Natural killer cell (primary cell): ENCODE results near the gene BMERB1. TPM values are rescaled to one million over a fixed set of nuclear protein-coding genes. Genes with fewer than 3 reads are reported as not detected.

Source experiments
- ATAC-seq, 3 donors: fragments of 150-1000 bp in 2 of 3; fragments of 200-7000 bp in 1 of 3; cut with Tn5 transposase; 1 replicate in 1 of 3; 2 replicates in 2 of 3; pipeline ENCODE4 v1.10.0; 2021; ENCODE audit warnings: mild to moderate bottlenecking in 2 of 3, moderate library complexity in 2 of 3
- DNase-seq, 2 donors: peaks; one replicate each; pipeline versions ENCODE4 v3.0.0 to v3.0.0-alpha.2; 2013 to 2021; ENCODE audit warnings: mixed read lengths in 1 of 2
- H3K27ac ChIP-seq: one replicate; pipeline ENCODE4 v1.5.1; 2013; ENCODE audit warnings: mild to moderate bottlenecking, low read length
- H3K27me3 ChIP-seq: one replicate; pipeline ENCODE4 v1.6.1; 2013; ENCODE audit warnings: low read length; ENCODE audit not compliant: control insufficient read depth, insufficient read depth
- H3K36me3 ChIP-seq: one replicate; pipeline ENCODE4 v1.6.1; 2013; ENCODE audit warnings: low read length; ENCODE audit not compliant: control insufficient read depth, insufficient read depth
- H3K4me1 ChIP-seq: one replicate; pipeline ENCODE4 v1.6.1; 2013; ENCODE audit warnings: low read length; ENCODE audit not compliant: control insufficient read depth, insufficient read depth
- H3K4me3 ChIP-seq: one replicate; pipeline ENCODE4 v1.5.1; 2013; ENCODE audit warnings: low read length
- H3K9me3 ChIP-seq: one replicate; pipeline ENCODE4 v1.6.1; 2013; ENCODE audit warnings: low read length; ENCODE audit not compliant: control insufficient read depth, insufficient read depth
- H3K27ac Mint-ChIP-seq, 2 donors: one replicate each; pipeline ENCODE4 v1.8.0; 2022; ENCODE audit warnings: mild to moderate bottlenecking in 2 of 2, mixed read lengths in 2 of 2, moderate library complexity in 1 of 2
- H3K27me3 Mint-ChIP-seq, 2 donors: one replicate each; pipeline ENCODE4 v1.8.0; 2022; ENCODE audit warnings: low read depth in 2 of 2, mixed read lengths in 2 of 2
- H3K36me3 Mint-ChIP-seq: one replicate; pipeline ENCODE4 v1.8.0; 2022; ENCODE audit warnings: mixed read lengths
- H3K4me1 Mint-ChIP-seq, 2 donors: one replicate each; pipeline ENCODE4 v1.8.0; 2022; ENCODE audit warnings: mixed read lengths in 2 of 2
- H3K4me3 Mint-ChIP-seq: one replicate; pipeline ENCODE4 v1.8.0; 2022; ENCODE audit warnings: mild to moderate bottlenecking, moderate library complexity, mixed read lengths
- H3K9me3 Mint-ChIP-seq, 2 donors: one replicate each; pipeline ENCODE4 v1.8.0; 2022; ENCODE audit warnings: mixed read lengths in 2 of 2
- WGBS: methylation state at CpG from one replicate; pipeline ENCODE4 v1.1.7; 2013; ENCODE audit warnings: missing lambda C conversion rate; ENCODE audit not compliant: insufficient coverage; 5-methylcytosine and 5-hydroxymethylcytosine counted together
- intact Hi-C: fragments of 100-400 bp; cut with micrococcal nuclease; formaldehyde crosslinking; loops from one replicate; pipeline ENCODE4 v1.14.2; 2022
- total RNA-seq, 4 donors: library from RNA; stranded (reverse); fragments of 120-200 nt in 1 of 4; gene quantifications; one replicate each; pipeline versions ENCODE4 v1.2.3 to v1.2.4, GENCODE V29; 2013 to 2022
- TF ChIP-seq, protein P1 (sequence below): fragments of 200-600 bp; IDR thresholded peaks from one replicate; pipeline ENCODE4 v1.8.0; 2022; ENCODE audit warnings: antibody characterized with exemption

BMERB1 gene
- total RNA-seq, 3 donors from 2014 or later (not counting 1 experiment from before 2014, with no cell fraction given) = 3.7 to 6.7 (median 4.5) TPM

DNA sequence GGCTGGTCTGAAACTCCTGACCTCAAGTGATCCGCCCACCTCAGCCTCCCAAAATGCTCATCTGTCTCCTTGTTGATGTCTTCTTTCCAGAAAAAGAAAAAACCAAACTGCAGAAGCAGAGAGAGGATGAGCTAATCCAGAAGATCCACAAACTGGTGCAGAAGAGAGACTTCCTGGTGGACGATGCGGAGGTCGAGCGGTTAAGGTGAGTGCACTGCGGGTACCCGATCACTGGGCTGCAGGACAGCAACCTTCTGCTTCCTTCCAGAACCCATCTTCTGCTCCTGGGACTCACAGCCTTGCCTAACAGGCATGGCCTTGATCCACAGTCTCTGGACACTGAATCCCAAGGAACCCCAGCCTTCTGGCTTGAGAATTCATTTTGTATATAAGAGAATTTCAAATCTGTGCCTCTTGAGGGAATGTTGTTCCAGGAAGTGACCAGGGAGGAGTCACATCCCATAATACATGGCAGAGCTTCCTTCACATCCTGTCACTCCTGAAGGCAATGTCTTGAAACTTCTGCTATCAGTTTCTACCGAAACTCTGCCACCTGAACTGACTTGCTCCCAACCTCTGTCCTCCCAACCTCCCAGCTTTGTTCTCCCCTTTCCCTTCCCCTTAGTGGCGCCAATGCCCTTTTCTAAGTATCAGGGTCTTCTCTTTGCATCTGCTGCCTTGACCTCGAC, 146.9 kb downstream of the BMERB1 start:
- ATAC-seq = no peak
- peaks cover 7% of the 10 kb centered on the region for H3K4me1 ChIP-seq
- H3K36me3 ChIP-seq = no peaks in the 10 kb centered on the region
- Mint-ChIP-seq H3K4me3 (no peak overlapping the region), H3K36me3 (peaks cover 10% of the 10 kb centered on the region), H3K4me1 (peaks cover 12% of the 10 kb centered on the region in 2 donors), H3K27me3 (no peaks in the 10 kb centered on the region), H3K9me3 (peaks cover 3 to 6% of the 10 kb centered on the region in 2 donors), H3K27ac (no peak overlapping the region)
- H3K9me3 ChIP-seq = no peaks in the 10 kb centered on the region
- no peak overlapping the region for H3K4me3 ChIP-seq
- no peak for DNase-seq
- intact Hi-C loops = no loop called here
- no peak overlapping the region for H3K27ac ChIP-seq
- TF ChIP-seq, protein P1, sequence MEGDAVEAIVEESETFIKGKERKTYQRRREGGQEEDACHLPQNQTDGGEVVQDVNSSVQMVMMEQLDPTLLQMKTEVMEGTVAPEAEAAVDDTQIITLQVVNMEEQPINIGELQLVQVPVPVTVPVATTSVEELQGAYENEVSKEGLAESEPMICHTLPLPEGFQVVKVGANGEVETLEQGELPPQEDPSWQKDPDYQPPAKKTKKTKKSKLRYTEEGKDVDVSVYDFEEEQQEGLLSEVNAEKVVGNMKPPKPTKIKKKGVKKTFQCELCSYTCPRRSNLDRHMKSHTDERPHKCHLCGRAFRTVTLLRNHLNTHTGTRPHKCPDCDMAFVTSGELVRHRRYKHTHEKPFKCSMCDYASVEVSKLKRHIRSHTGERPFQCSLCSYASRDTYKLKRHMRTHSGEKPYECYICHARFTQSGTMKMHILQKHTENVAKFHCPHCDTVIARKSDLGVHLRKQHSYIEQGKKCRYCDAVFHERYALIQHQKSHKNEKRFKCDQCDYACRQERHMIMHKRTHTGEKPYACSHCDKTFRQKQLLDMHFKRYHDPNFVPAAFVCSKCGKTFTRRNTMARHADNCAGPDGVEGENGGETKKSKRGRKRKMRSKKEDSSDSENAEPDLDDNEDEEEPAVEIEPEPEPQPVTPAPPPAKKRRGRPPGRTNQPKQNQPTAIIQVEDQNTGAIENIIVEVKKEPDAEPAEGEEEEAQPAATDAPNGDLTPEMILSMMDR = no peak
- H3K27me3 ChIP-seq = no peaks in the 10 kb centered on the region
- WGBS = 83% methylated on average over 10 of the region's 10 CpGs

DNA sequence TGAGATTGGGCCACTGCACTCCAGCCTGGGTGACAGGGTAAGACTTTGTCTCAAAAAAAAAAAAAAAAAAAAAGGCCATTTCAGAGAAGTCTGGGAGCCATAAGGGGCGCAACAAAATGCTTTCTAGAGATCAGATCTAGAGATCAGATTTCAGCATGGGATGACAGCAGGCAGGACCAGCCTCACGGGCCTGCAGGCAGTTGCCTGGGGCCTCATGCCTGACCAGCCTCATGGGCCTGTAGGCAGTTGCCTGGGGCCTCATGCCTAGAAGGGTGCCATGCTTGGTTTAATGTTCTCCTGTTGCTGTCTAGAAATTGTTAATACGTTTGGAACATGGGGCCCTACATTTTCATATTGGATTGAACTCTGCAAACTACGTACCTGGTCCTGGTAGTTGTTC, 149.1 kb downstream of the BMERB1 start:
- no peak overlapping the region for H3K27ac Mint-ChIP-seq
- DNase-seq (no peak), ATAC-seq (no peak)
- H3K9me3 Mint-ChIP-seq = peaks cover 3 to 6% of the 10 kb centered on the region in 2 donors
- WGBS = 94% methylated on average over 4 of the region's 4 CpGs
- H3K36me3 ChIP-seq = no peaks in the 10 kb centered on the region
- H3K27ac ChIP-seq = no peak overlapping the region
- TF ChIP-seq, protein P1 = no peak
- H3K4me3 ChIP-seq = no peak overlapping the region
- H3K36me3 Mint-ChIP-seq = peaks cover 11% of the 10 kb centered on the region
- H3K27me3 ChIP-seq = no peaks in the 10 kb centered on the region
- no peak overlapping the region for H3K4me3 Mint-ChIP-seq
- intact Hi-C loops = no loop called here
- H3K9me3 ChIP-seq = no peaks in the 10 kb centered on the region
- no peaks in the 10 kb centered on the region for H3K27me3 Mint-ChIP-seq
- peaks cover 10% of the 10 kb centered on the region for H3K4me1 ChIP-seq
- H3K4me1 Mint-ChIP-seq = peaks cover 17 to 19% of the 10 kb centered on the region in 2 donors

DNA sequence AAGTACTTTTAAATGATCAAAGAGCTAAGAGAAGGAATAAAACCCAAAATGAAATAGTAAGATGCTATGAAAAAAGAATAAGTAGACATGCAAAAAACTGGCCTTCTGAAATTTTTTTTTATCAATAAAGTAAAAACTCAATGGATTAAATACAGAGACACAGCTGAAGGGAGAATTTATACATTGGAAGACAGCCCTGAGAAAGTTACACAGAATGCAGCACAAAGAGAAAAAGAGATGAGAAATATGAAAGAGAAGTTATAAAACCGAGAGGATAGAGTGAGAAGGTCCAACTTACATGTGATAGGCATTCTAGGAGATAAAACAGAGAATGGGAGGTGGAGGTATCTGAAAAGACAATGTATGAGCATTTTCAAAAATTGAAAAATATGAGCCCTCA, 151.6 kb downstream of the BMERB1 start:
- Histone ChIP-seq H3K4me3 (no peak overlapping the region), H3K27ac (no peak overlapping the region), H3K36me3 (no peaks in the 10 kb centered on the region), H3K27me3 (no peaks in the 10 kb centered on the region), H3K9me3 (no peaks in the 10 kb centered on the region), H3K4me1 (peaks cover 33% of the 10 kb centered on the region)
- H3K27ac Mint-ChIP-seq = peak overlapping the region in 1 of 2 donors; percentile 2
- no peaks in the 10 kb centered on the region for H3K27me3 Mint-ChIP-seq
- H3K9me3 Mint-ChIP-seq = peaks cover 3 to 6% of the 10 kb centered on the region in 2 donors
- peaks cover 29 to 37% of the 10 kb centered on the region in 2 donors for H3K4me1 Mint-ChIP-seq
- DNase-seq (no peak), ATAC-seq (no peak)
- H3K4me3 Mint-ChIP-seq = no peak overlapping the region
- WGBS = 92% methylated on average over 1 of the region's 1 CpG
- TF ChIP-seq, protein P1 = no peak
- peaks cover 11% of the 10 kb centered on the region for H3K36me3 Mint-ChIP-seq
- intact Hi-C loops = no loop called here

DNA sequence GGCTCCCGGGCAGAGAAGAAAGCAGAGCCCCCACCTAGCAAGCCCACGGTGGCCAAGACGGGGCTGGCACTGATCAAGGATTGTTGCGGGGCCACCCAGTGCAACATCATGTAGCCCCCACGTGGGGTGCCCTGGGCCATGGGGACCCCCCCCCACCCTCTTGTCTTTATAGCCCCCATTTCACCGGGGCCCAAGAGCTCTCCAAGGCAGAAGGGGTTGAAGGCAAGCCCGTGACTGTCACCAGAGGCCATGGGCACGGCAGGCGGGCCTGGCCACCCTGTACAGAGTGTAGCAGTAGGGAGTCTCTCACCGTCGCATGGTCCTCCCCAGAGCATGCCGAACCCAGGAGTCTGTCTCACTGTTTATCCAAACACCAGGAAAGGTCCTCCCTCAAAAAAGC, 152.3 kb downstream of the BMERB1 start:
- Histone ChIP-seq H3K27me3 (no peaks in the 10 kb centered on the region), H3K27ac (no peak overlapping the region), H3K4me1 (peaks cover 34% of the 10 kb centered on the region), H3K4me3 (no peak overlapping the region), H3K36me3 (no peaks in the 10 kb centered on the region), H3K9me3 (no peaks in the 10 kb centered on the region)
- Mint-ChIP-seq H3K9me3 (peaks cover 3 to 6% of the 10 kb centered on the region in 2 donors), H3K27ac (peak overlapping the region in 1 of 2 donors; percentile 83), H3K27me3 (no peaks in the 10 kb centered on the region), H3K4me1 (peaks cover 31 to 38% of the 10 kb centered on the region in 2 donors), H3K36me3 (peaks cover 11% of the 10 kb centered on the region), H3K4me3 (no peak overlapping the region)
- DNase-seq (no peak), ATAC-seq (no peak)
- WGBS = 97% methylated on average over 12 of the region's 12 CpGs
- intact Hi-C loops = no loop called here
- TF ChIP-seq, protein P1 = no peak
